ENCODE results near the gene NIPAL4.
A peak's percentile ranks its signal among the peaks of the same experiment; 100 is the strongest.

NIPAL4 gene

DNA sequence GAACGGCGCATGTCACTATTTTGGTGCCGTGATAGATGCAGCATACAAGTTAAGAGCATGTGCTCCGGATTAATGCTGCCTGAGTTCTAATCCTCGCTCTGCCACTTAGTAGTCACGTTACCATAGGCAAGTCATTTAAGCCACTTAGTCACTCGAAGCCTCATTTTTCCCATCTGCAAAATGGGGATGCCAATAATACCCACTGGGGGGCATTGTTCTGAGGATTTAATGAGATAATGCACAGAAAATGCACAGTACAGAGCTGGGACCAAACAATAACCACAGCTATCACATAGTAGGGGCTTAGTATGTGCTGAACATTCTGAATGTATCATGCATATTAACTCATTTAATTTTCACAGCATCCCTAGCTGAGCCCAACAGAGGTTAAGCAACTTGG, 9.1 kb downstream of the NIPAL4 start:
- TF ChIP-seq, protein P1, sequence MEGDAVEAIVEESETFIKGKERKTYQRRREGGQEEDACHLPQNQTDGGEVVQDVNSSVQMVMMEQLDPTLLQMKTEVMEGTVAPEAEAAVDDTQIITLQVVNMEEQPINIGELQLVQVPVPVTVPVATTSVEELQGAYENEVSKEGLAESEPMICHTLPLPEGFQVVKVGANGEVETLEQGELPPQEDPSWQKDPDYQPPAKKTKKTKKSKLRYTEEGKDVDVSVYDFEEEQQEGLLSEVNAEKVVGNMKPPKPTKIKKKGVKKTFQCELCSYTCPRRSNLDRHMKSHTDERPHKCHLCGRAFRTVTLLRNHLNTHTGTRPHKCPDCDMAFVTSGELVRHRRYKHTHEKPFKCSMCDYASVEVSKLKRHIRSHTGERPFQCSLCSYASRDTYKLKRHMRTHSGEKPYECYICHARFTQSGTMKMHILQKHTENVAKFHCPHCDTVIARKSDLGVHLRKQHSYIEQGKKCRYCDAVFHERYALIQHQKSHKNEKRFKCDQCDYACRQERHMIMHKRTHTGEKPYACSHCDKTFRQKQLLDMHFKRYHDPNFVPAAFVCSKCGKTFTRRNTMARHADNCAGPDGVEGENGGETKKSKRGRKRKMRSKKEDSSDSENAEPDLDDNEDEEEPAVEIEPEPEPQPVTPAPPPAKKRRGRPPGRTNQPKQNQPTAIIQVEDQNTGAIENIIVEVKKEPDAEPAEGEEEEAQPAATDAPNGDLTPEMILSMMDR (IDR thresholded peaks at IDR 0.05; ENCODE audit: low read depth, low read length) = no peak
- no peaks in the 10 kb centered on the region for H3K9me3 ChIP-seq
- no peaks in the 10 kb centered on the region for H3K36me3 ChIP-seq
- no peaks in the 10 kb centered on the region for H3K27me3 ChIP-seq
- DNase-seq = no peak
- H3K4me1 ChIP-seq = no peaks in the 10 kb centered on the region
- no peak overlapping the region for H3K4me3 ChIP-seq (ENCODE audit: low read depth, low read length)

DNA sequence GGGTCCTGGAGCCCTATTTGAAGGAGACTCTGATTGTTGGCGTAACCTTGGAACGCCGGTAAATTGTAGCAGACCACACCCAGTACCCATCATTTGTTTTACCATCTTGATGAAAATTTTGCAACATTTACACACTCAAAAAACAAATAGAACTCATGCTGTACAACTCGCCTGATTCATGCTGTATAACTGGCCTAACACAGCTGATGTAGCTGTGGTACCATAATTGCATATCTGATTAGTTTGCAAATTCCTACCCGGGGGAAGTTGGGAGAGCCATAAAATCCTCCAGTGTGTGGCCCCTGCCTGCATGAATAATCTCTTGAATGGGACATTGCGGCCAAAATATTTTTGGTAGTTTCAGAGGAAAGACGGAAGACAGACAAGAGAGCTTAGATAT, 9.7 kb downstream of the NIPAL4 start:
- TF ChIP-seq, protein P1 (IDR thresholded peaks at IDR 0.05; ENCODE audit: low read depth, low read length) = no peak
- Histone ChIP-seq H3K36me3 (no peaks in the 10 kb centered on the region), H3K27me3 (no peaks in the 10 kb centered on the region), H3K9me3 (no peaks in the 10 kb centered on the region), H3K4me1 (no peaks in the 10 kb centered on the region), H3K4me3 (ENCODE audit: low read depth, low read length) (no peak overlapping the region)
- DNase-seq = no peak

GRCh38 chr5:157470631-157471030, 10.6 kb downstream of the NIPAL4 start:
- TF ChIP-seq, protein P1 (IDR thresholded peaks at IDR 0.05; ENCODE audit: low read depth, low read length) = no peak
- no peak for DNase-seq
- Histone ChIP-seq H3K36me3 (no peaks in the 10 kb centered on the region), H3K4me3 (ENCODE audit: low read depth, low read length) (no peak overlapping the region), H3K9me3 (no peaks in the 10 kb centered on the region), H3K27me3 (no peaks in the 10 kb centered on the region), H3K4me1 (no peaks in the 10 kb centered on the region)

DNA sequence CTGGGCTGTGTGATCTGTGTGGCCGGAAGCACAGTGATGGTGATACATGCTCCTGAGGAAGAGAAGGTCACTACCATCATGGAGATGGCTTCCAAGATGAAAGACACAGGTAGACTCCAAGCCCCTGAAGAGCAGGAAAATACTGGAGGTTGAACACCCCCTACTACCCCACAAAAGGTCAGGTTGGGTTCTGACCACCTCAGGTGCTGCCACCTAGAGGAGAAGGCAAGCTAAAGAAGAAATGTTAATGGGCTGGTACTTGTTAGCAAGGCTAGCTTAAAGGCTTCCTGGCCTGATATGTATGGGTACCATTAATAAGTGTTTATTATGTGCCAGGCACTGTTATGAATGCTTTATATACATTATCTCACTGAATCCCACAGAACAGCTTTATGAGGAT, 11.7 kb downstream of the NIPAL4 start:
- no peaks in the 10 kb centered on the region for H3K36me3 ChIP-seq
- TF ChIP-seq, protein P1 (IDR thresholded peaks at IDR 0.05; ENCODE audit: low read depth, low read length) = peak; percentile 84
- H3K9me3 ChIP-seq = no peaks in the 10 kb centered on the region
- H3K4me1 ChIP-seq = no peaks in the 10 kb centered on the region
- peak; percentile 48 for DNase-seq
- no peak overlapping the region for H3K4me3 ChIP-seq (ENCODE audit: low read depth, low read length)
- H3K27me3 ChIP-seq = no peaks in the 10 kb centered on the region

- Histone ChIP-seq H3K36me3 (no peaks in the 10 kb centered on the region), H3K9me3 (no peaks in the 10 kb centered on the region), H3K4me3 (ENCODE audit: low read depth, low read length) (no peak overlapping the region), H3K27me3 (no peaks in the 10 kb centered on the region), H3K4me1 (no peaks in the 10 kb centered on the region)
- DNase-seq = no peak
- TF ChIP-seq, protein P1 (IDR thresholded peaks at IDR 0.05; ENCODE audit: low read depth, low read length) = no peak
Measured at GRCh38 chr5:157473383-157474320, 13.6 kb downstream of the NIPAL4 start.

- Histone ChIP-seq H3K36me3 (no peaks in the 10 kb centered on the region), H3K4me3 (ENCODE audit: low read depth, low read length) (no peak overlapping the region), H3K27me3 (no peaks in the 10 kb centered on the region; the same call in 1 of the 2 replicates), H3K9me3 (no peaks in the 10 kb centered on the region), H3K4me1 (no peaks in the 10 kb centered on the region)
- no peak for DNase-seq
- TF ChIP-seq, protein P1 (IDR thresholded peaks at IDR 0.05; ENCODE audit: low read depth, low read length) = no peak
Measured at GRCh38 chr5:157475432-157475831, 15.4 kb downstream of the NIPAL4 start.
